HG02885 (cell line): Measurements from ENCODE around the gene MICAL3.
"Not testable (repeated sequence)": the region's sequence is repeated elsewhere in the genome, so short reads cannot be mapped to it uniquely, and the experiment has no call there.

ENCODE experiments used
- ATAC-seq: cut with Tn5 transposase; IDR thresholded peaks from one replicate; pipeline ENCODE4 v1.9.1; 2021; ENCODE audit warnings: mild to moderate bottlenecking; ENCODE audit not compliant: unreplicated experiment, poor library complexity

The MICAL3 gene

DNA sequence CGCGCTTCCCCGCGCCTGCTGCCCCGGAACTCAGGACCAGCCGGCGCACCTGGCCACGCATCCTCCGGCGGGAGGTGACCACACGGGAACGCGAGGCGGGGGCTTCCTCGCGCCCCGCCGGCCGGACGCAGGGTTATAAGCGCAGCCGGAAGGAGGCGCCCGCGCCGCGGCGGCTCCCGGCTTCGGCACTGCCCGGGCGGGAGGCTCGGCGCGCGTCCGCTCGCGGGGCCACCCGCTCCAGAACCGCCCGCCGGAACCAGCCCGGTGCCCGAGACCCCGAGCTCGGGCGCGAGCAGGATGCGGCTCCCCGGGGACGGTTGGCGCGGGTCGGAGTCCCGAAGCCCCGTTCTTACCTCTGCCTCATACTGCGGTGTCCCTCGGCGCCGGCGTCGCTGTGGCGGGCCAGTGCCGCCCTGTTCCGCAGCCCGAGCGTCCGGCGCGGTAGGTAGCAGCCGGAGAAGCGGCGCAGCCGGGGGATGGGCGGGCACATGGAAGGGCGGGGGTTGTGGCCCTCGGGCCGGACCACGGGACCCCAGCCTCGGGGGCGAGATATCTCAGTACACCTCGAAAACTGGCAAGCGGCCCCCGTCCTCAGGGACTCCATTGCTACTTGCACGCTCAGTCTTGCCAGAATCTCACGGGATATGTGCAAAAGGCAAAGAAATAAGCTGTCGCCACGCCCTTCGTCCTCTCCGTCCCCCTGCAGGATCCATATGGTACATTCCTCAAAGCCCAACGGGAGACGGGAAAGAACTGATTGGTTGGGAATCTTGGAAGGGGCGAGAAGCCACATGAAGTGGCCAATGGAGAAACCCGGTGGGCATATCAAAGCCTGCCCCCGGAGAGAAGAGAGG, 23.1 kb downstream of the MICAL3 start:
- ATAC-seq = peak; percentile 57

- no peak for ATAC-seq
Observed at GRCh38 chr22:18000441-18001039, 23.8 kb downstream of the MICAL3 start.

DNA sequence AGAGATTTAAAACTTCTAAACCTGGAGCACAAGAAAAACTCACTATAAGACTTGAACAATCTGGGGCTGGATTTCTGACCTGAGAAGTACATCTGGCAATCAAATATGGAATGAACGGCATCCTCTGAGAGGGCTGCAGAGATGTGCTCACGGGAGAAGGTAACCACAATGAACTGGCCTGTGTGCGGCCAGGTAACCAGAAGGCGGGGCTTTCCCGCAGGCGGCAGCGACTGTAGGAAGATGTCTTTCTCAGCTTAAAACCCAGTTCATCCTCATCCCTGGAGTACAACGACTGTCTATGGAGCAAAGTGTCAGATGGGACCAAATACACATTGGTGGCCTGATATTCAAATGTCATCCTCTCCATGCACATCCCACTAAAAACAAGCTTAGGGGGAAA, 24.5 kb downstream of the MICAL3 start:
- no peak for ATAC-seq

DNA sequence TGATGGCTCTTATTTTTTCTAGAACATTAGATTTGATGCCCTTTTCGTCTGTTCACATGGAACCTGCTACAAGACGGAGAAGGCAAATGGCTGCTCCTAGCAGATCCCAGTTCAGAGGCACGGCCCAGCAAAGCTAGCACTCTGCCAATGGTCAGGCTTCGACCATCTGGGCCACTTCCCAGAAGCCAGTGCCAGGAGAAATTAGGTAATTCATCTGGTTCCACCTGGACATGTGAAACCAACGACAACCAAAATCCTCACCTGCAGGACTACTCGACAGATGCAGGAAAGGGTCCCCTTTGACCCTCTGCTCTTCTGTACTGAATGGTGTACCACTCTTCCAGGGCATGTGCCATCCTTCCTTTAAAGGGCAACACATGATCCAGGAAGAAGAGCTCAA, 25.4 kb downstream of the MICAL3 start:
- no peak for ATAC-seq

DNA sequence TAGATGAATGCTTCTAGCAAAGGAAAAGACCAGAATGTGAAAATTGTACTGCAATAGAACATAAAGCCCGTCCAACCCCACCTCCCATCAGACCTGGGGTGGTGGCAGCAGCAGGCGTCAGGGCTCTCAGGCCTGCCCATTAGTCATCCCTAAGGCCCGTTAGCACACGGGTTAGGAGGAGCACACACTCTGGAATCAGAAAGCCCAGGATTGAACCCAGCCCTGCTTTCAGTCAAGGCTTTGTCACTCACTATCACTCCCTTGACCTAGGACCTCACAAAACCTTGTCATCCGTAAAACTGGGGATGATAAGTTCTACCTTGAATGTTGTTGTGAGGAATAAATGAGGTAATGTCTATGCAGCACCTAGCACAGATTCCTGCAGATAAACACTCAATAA, 26.9 kb downstream of the MICAL3 start:
- no peak for ATAC-seq

DNA sequence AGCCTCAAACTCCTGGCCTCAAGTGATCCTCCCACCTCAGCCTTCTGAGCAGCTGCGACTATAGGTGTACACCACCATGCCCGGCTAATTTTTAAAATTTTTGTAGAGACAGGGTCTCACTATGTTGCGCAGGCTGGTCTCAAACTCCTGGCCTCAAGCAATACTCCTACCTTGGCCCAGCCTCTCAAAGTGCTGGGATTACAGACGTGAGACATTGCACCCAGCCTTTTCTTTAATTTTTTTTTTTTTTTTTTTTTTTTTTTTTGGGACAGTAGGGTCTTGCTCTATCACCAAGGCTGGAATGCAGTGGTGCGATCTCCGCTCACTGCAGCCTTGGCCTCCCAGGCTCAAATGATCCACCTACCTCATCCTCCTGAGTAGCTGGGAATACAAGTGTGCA, 29.1 kb downstream of the MICAL3 start:
- ATAC-seq = not testable (repeated sequence)

DNA sequence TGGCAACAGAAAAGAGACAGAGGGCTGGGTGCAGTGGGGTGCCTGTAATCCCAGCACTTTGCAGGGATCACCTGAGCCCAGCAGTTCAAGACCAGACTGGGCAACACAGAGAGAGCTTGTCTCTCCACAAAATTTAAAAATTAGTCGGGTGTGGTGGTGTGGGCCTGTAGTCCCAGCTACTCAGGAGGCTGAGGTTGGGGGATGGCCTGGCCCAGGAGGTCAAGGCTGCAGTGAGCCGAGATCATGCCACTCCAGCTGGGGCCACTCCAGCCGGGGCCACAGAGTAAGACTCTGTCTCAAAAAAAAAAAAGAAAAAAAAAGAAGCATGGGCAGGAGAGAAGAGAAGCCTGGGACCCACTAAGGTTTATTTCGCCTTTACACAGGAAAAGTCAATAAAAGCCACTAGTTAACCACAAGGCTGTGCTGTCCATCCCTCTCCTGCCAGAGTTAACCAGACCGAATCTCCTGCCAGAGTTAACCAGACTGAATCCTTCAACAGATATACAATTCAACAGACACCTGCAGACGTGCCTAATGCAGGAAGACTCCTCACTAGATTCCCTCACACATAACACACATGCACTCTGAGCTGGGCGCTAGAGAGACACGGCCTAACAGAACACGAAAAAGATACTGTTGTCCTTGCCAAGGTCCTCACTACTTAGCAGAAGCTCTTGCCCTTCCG, 29.8 kb downstream of the MICAL3 start:
- no peak for ATAC-seq

- ATAC-seq = not testable (repeated sequence)
Observed at GRCh38 chr22:17992976-17993375, 31.4 kb downstream of the MICAL3 start.

GRCh38 chr22:17991992-17992391, 32.4 kb downstream of the MICAL3 start:
- not testable (repeated sequence) for ATAC-seq

GRCh38 chr22:17990942-17991341, 33.4 kb downstream of the MICAL3 start:
- ATAC-seq = no peak

- no peak for ATAC-seq
Observed at GRCh38 chr22:17990147-17990546, 34.2 kb downstream of the MICAL3 start.

DNA sequence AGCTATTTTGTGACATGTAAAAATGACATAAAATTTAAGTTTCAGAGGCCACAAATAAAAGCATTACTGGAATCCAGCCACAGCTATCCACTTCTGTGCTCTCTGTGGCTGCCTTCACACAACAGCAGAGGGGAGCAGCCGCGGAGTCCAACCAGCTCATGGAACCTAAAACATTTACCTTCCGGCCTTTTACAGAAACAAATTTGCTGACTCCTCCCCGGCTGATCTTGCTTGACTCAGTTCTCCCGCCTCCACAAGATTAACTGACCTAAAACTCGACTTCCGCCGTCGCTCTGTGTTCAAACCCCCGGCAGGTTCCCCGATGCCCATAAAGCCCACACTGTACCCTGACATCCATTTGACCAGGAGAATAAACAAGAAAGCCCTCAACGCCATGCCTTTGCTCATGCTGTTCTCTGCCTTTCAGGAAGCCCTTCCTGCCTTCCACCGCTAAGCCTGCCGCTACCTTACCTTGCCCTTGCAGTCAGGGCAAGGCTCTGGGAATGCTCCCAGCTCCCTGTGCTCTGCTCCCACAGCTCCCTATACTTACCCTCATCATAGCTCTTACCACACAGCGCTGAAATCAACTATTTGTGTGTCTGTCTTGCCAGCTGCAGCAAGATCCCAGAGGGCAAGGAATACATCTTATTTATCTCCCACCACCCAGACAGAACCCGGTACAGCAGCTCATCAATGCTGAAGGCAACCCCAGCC, 35.4 kb downstream of the MICAL3 start:
- ATAC-seq = no peak

GRCh38 chr22:17985606-17986005, 38.8 kb downstream of the MICAL3 start:
- ATAC-seq = no peak

DNA sequence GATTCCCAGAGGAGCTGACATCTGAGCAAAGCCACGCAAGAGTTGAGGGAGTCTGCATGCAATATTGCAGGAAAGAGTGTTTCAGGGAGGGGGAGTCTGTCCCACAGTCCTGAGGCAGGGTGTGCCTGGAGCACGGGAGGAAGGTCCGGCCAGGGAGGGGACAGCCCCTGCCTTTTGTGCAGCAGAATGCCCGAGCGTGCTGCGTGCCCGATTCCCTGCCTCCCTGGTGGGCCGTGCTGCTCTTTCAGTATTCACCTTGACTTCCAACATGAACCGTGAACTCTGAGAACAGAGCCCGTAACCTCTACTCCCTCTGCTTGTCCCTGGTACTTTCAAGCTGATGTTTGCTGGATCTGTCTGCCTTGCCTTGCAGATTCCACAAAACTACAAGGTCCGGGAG, 39.3 kb downstream of the MICAL3 start:
- ATAC-seq = not testable (repeated sequence)

- ATAC-seq = no peak
Observed at GRCh38 chr22:17984114-17984513, 40.2 kb downstream of the MICAL3 start.

- ATAC-seq = no peak
Observed at GRCh38 chr22:17982572-17983141, 41.7 kb downstream of the MICAL3 start.

- ATAC-seq = no peak
Observed at GRCh38 chr22:17981497-17981896, 42.9 kb downstream of the MICAL3 start.

GRCh38 chr22:17980638-17981051, 43.7 kb downstream of the MICAL3 start:
- no peak for ATAC-seq

GRCh38 chr22:17980015-17980590, 44.3 kb downstream of the MICAL3 start:
- no peak for ATAC-seq

- ATAC-seq = no peak
Observed at GRCh38 chr22:17978027-17978426, 46.3 kb downstream of the MICAL3 start.
